Measurements from ENCODE around the gene ILDR2.

DNA sequence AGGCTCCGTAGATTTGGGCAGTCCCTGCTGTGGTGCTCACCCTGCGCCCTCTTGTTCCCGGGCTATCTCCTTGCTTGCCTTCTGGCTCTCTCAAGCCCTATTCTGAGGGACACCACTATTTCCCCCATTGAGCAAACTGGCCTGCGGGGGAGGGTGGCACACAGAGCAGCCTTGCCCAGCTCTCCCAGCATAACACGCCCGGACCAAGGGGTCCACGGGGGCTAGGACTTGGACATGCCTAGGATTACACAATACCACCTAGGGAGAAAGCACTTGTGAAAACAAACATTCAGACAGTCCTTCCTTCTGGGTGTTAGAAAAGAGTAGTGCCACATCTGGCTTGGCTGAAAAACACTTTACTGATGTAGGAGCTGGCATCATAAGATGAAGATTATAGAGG, 106.7 kb downstream of the ILDR2 start:
- TF ChIP-seq EZH2 (IDR thresholded peaks at IDR 0.05; ENCODE audit: borderline replicate concordance, low read depth, low read length) (no peak), HNRNPLL (IDR thresholded peaks at IDR 0.05; ENCODE audit: low read depth, low read length, poor library complexity, severe bottlenecking) (no peak), ZNF175 (CRISPR knock-in tag; IDR thresholded peaks at IDR 0.05; ENCODE audit: low read depth) (no peak), NBN (IDR thresholded peaks at IDR 0.05; ENCODE audit: low read depth) (no peak), FOXM1 (IDR thresholded peaks at IDR 0.05; ENCODE audit: low read depth) (no peak), FOXM1 (CRISPR knock-in tag; IDR thresholded peaks at IDR 0.05; ENCODE audit: low read depth) (no peak), POLR2A (conservative IDR thresholded peaks at IDR 0.05) (no peak), GATAD2A (IDR thresholded peaks at IDR 0.05) (no peak), RAD21 (CRISPR knock-in tag; conservative IDR thresholded peaks at IDR 0.05 in 1 of 2, IDR thresholded peaks at IDR 0.05 in 1 of 2) (no peak), RNF2 (IDR thresholded peaks at IDR 0.05) (no peak)
- TF ChIP-seq, protein P1, sequence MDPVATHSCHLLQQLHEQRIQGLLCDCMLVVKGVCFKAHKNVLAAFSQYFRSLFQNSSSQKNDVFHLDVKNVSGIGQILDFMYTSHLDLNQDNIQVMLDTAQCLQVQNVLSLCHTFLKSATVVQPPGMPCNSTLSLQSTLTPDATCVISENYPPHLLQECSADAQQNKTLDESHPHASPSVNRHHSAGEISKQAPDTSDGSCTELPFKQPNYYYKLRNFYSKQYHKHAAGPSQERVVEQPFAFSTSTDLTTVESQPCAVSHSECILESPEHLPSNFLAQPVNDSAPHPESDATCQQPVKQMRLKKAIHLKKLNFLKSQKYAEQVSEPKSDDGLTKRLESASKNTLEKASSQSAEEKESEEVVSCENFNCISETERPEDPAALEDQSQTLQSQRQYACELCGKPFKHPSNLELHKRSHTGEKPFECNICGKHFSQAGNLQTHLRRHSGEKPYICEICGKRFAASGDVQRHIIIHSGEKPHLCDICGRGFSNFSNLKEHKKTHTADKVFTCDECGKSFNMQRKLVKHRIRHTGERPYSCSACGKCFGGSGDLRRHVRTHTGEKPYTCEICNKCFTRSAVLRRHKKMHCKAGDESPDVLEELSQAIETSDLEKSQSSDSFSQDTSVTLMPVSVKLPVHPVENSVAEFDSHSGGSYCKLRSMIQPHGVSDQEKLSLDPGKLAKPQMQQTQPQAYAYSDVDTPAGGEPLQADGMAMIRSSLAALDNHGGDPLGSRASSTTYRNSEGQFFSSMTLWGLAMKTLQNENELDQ (CRISPR knock-in tag; IDR thresholded peaks at IDR 0.05; ENCODE audit: borderline replicate concordance), result no peak

All from K562 (cell line).